Breast epithelium (tissue), 4 donors: Measurements from ENCODE around the gene UBE2Q1. TPM values are rescaled to one million over a fixed set of nuclear protein-coding genes. Genes with fewer than 3 reads are reported as not detected.

ENCODE experiments used
- DNase-seq, 2 donors: peaks; one replicate each; pipeline ENCODE4 v3.0.0-alpha.2; 2019; ENCODE audit warnings: low spot score in 2 of 2
- H3K27ac ChIP-seq, 2 donors: fragments of 200-600 bp; sonication (generic) in 1 of 2; one replicate each; pipeline ENCODE4 v1.5.1; 2016 to 2019; ENCODE audit warnings: mild to moderate bottlenecking in 1 of 2
- H3K27me3 ChIP-seq, 2 donors: fragments of 200-600 bp; sonication (generic) in 1 of 2; one replicate each; pipeline versions ENCODE4 v1.5.1 to v1.6.0; 2017 to 2019; ENCODE audit warnings: control low read depth in 1 of 2, mild to moderate bottlenecking in 1 of 2
- H3K36me3 ChIP-seq: fragments of 200-600 bp; one replicate; pipeline ENCODE4 v1.5.1; 2019
- H3K4me1 ChIP-seq, 2 donors: fragments of 200-600 bp; sonication (generic); one replicate each; pipeline ENCODE4 v1.5.1; 2016 to 2019; ENCODE audit warnings: control low read depth in 1 of 2
- H3K4me3 ChIP-seq, 3 donors: fragments of 200-600 bp; sonication (generic); 1 replicate in 2 of 3; 2 replicates in 1 of 3; pipeline ENCODE4 v1.5.1; 2016 to 2019; ENCODE audit warnings: mild to moderate bottlenecking in 3 of 3, moderate library complexity in 2 of 3
- H3K9me3 ChIP-seq, 2 donors: fragments of 200-600 bp; sonication (generic) in 1 of 2; one replicate each; pipeline ENCODE4 v1.5.1; 2016 to 2019; ENCODE audit warnings: control low read depth in 1 of 2
- POLR2A ChIP-seq: fragments of 450-650 bp; IDR thresholded peaks from one replicate; pipeline ENCODE4 v1.6.1; 2016; ENCODE audit warnings: antibody characterized with exemption, mild to moderate bottlenecking, moderate library complexity
- POLR2AphosphoS5 ChIP-seq, 3 donors: sonication (generic); formaldehyde crosslinking; IDR thresholded peaks; one replicate each; pipeline ENCODE4 v1.6.1; 2017; ENCODE audit warnings: antibody characterized with exemption in 3 of 3
- intact Hi-C: fragments of 100-400 bp; cut with DNase I; formaldehyde crosslinking; loops from one replicate; pipeline ENCODE4 v1.15.1; 2023; ENCODE audit warnings: low total_unique reads
- total RNA-seq, 3 donors: library from RNA; depleted of rRNA; stranded (reverse); fragments of >200 nt; gene quantifications; one replicate each; pipeline ENCODE4 v1.1.0, GENCODE V29; 2016
- TF ChIP-seq, protein P1 (sequence below), 3 donors: fragments of 450-650 bp; IDR thresholded peaks; one replicate each; pipeline ENCODE4 v1.5.1; 2016 to 2017; ENCODE audit warnings: antibody characterized with exemption in 3 of 3, mild to moderate bottlenecking in 3 of 3, moderate library complexity in 3 of 3

UBE2Q1 gene
- total RNA-seq, 3 donors from 2014 or later, result 27.7 to 33.3 (median 30.2) TPM

GRCh38 chr1:154527192-154527591, 31.3 kb downstream of the UBE2Q1 start:
- Histone ChIP-seq H3K4me3 (no peak overlapping the region), H3K27ac (no peak overlapping the region), H3K36me3 (no peaks in the 10 kb centered on the region), H3K27me3 (no peaks in the 10 kb centered on the region), H3K9me3 (no peaks in the 10 kb centered on the region), H3K4me1 (no peaks in the 10 kb centered on the region)
- TF ChIP-seq POLR2A (no peak), POLR2AphosphoS5 (IDR thresholded peaks at IDR 0.05) (no peak)
- TF ChIP-seq, protein P1, sequence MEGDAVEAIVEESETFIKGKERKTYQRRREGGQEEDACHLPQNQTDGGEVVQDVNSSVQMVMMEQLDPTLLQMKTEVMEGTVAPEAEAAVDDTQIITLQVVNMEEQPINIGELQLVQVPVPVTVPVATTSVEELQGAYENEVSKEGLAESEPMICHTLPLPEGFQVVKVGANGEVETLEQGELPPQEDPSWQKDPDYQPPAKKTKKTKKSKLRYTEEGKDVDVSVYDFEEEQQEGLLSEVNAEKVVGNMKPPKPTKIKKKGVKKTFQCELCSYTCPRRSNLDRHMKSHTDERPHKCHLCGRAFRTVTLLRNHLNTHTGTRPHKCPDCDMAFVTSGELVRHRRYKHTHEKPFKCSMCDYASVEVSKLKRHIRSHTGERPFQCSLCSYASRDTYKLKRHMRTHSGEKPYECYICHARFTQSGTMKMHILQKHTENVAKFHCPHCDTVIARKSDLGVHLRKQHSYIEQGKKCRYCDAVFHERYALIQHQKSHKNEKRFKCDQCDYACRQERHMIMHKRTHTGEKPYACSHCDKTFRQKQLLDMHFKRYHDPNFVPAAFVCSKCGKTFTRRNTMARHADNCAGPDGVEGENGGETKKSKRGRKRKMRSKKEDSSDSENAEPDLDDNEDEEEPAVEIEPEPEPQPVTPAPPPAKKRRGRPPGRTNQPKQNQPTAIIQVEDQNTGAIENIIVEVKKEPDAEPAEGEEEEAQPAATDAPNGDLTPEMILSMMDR (IDR thresholded peaks at IDR 0.05), result no peak
- DNase-seq, result no peak
- intact Hi-C loops, result no loop called here

DNA sequence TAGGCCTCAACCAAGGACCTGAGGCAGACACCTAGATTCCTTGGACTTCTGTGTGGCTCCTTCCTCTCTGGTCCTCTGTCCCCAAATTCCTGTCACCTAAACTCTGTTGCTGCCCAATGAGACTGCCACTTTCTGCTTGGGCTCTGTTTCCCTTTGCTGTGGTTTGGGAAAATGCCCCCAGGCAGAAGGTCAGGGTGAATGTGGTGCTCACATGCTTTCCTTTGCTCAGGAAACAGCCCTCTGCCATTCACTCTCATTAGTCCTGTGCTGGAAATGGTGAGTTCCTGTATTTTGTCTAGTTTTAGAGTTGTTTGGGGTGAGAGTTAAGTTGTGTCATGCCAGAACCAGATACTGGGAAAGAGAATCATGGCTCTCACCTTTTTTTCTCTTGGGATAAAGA, 33.6 kb downstream of the UBE2Q1 start:
- Histone ChIP-seq H3K9me3 (no peaks in the 10 kb centered on the region), H3K27ac (no peak overlapping the region), H3K4me1 (no peaks in the 10 kb centered on the region), H3K27me3 (no peaks in the 10 kb centered on the region), H3K4me3 (no peak overlapping the region), H3K36me3 (no peaks in the 10 kb centered on the region)
- TF ChIP-seq, protein P1 (IDR thresholded peaks at IDR 0.05), result no peak
- TF ChIP-seq POLR2AphosphoS5 (IDR thresholded peaks at IDR 0.05), result no peak
- no peak for TF ChIP-seq POLR2A
- intact Hi-C loops, result no loop called here
- no peak for DNase-seq

DNA sequence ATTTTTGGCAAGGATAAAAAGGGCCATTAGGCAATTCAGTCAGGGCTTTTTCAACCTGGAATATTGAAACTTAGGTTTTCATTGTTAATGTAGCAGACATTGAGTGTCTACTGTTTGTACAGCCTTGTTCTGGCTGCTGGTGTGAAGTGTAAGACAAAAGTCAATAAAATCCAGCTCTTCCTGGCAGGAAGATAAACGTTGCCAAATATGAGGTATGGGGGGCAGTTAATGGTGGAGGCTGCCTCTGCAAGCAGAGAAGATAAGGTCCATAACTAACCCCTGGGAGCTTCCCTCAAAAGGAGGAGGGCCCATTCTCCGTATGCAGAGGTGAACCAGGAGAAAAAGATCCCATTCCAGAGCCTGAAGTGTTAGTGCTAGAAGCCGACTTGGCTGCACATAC, 36.8 kb downstream of the UBE2Q1 start:
- DNase-seq, result no peak
- Histone ChIP-seq H3K27ac (no peak overlapping the region), H3K27me3 (no peaks in the 10 kb centered on the region), H3K4me1 (no peaks in the 10 kb centered on the region), H3K36me3 (no peaks in the 10 kb centered on the region), H3K9me3 (no peaks in the 10 kb centered on the region), H3K4me3 (no peak overlapping the region)
- TF ChIP-seq POLR2AphosphoS5 (IDR thresholded peaks at IDR 0.05) (no peak), POLR2A (no peak)
- TF ChIP-seq, protein P1 (IDR thresholded peaks at IDR 0.05), result no peak
- intact Hi-C loops, result no loop called here

DNA sequence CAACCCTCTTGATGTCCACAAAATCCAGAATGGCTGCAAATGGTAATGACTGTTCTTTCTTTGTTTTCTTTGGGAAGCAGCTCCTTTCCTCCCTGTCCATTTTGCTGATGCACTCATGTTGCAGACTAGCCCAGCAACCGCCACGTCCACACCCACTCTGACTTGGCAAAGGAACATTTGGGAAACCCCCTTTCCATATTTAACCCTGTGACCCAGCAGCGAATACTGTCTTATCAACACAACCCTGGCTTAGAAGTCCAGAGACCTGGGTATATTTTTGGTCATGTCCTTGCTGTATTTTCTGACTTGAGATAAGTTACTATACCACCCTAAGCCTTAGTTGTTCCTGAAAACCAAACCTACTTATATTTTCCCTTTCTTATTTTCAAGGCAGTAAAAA, 38.1 kb downstream of the UBE2Q1 start:
- no peaks in the 10 kb centered on the region for H3K4me1 ChIP-seq
- no peak overlapping the region for H3K27ac ChIP-seq
- no peak for DNase-seq
- intact Hi-C loops, result no loop called here
- no peaks in the 10 kb centered on the region for H3K27me3 ChIP-seq
- H3K36me3 ChIP-seq, result no peaks in the 10 kb centered on the region
- H3K4me3 ChIP-seq, result no peak overlapping the region
- no peak for TF ChIP-seq POLR2AphosphoS5 (IDR thresholded peaks at IDR 0.05)
- TF ChIP-seq POLR2A, result no peak
- TF ChIP-seq, protein P1 (IDR thresholded peaks at IDR 0.05), result no peak
- H3K9me3 ChIP-seq, result no peaks in the 10 kb centered on the region

DNA sequence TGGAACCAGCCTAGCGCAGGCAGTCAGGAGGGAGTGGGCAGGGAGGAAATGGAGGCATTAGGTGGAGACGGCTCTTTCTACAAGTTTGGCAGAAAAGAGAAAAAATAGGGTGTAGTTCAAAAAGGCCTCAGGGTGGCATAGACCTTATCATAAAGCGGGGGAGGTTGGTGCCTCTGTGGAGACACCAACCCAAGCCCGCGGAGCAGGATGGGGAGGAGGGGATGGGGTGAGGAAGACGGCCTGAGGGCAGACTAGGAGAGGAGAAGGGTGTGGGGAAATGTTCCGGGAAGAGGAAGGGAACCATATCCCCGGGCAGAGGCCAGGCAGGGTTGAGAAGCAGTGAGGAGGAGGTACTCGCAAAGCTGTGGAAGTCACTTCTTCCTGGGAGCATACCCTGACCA, 38.9 kb downstream of the UBE2Q1 start:
- TF ChIP-seq, protein P1 (IDR thresholded peaks at IDR 0.05), result no peak
- no peak for TF ChIP-seq POLR2A
- TF ChIP-seq POLR2AphosphoS5 (IDR thresholded peaks at IDR 0.05), result no peak
- Histone ChIP-seq H3K27me3 (no peaks in the 10 kb centered on the region), H3K27ac (peak overlapping the region in 1 of 2 donors; percentile 19), H3K4me3 (no peak overlapping the region), H3K36me3 (no peaks in the 10 kb centered on the region), H3K4me1 (no peaks in the 10 kb centered on the region), H3K9me3 (no peaks in the 10 kb centered on the region)
- DNase-seq, result no peak
- intact Hi-C loops, result no loop called here
